K562 (cell line): ENCODE measurements around the gene ANKRD61. TPM values are rescaled to one million over a fixed set of nuclear protein-coding genes. Genes with fewer than 3 reads are reported as not detected.
A peak's percentile ranks its signal among the peaks of the same experiment; 100 is the strongest.

Experiments used
- ARID1B ChIP-seq: fragments of 450-650 bp; IDR thresholded peaks from 2 replicates; pipeline ENCODE4 v1.6.1; 2016; ENCODE audit warnings: antibody characterized with exemption, mild to moderate bottlenecking, inconsistent platforms
- CHCHD3 ChIP-seq: fragments of 250-450 bp; sonication (Bioruptor Pico); IDR thresholded peaks from 2 replicates; pipeline ENCODE4 v2.1.2; 2022; ENCODE audit warnings: mild to moderate bottlenecking
- JUN ChIP-seq, 2 experiments: sonication (generic) in 1 of 2; formaldehyde crosslinking in 1 of 2; IDR thresholded peaks; 2 replicates each; pipeline versions ENCODE4 v1.6.1 to v1.8.0; 2012 to 2022; ENCODE audit warnings: borderline replicate concordance in 2 of 2, mild to moderate bottlenecking in 2 of 2, improper control_type of control experiment in 1 of 2, low read depth in 1 of 2, low read length in 1 of 2, missing genetic modification reagents in 1 of 2
- KAT7 ChIP-seq: sonication (generic); formaldehyde crosslinking; IDR thresholded peaks from 2 replicates; pipeline ENCODE4 v1.8.0; 2022; ENCODE audit warnings: missing genetic modification reagents, mild to moderate bottlenecking, borderline replicate concordance
- KAT8 ChIP-seq: fragments of 450-650 bp; IDR thresholded peaks from 2 replicates; pipeline ENCODE4 v1.6.1; 2016; ENCODE audit warnings: low read depth, mild to moderate bottlenecking
- MYBL2 ChIP-seq, 2 experiments: fragments of 450-650 bp in 1 of 2; sonication (generic) in 1 of 2; formaldehyde crosslinking in 1 of 2; IDR thresholded peaks; 2 replicates each; pipeline versions ENCODE4 v1.6.1 to v1.8.1; 2017 to 2022; ENCODE audit warnings: borderline replicate concordance in 1 of 2, inconsistent platforms in 1 of 2, low read depth in 1 of 2, mild to moderate bottlenecking in 1 of 2, missing genetic modification reagents in 1 of 2, moderate library complexity in 1 of 2
- PURB ChIP-seq: sonication (generic); formaldehyde crosslinking; IDR thresholded peaks from 2 replicates; pipeline ENCODE4 v1.9.0; 2021; ENCODE audit warnings: low read depth, mild to moderate bottlenecking, missing genetic modification reagents
- SIX5 ChIP-seq, 2 experiments: IDR thresholded peaks; 2 replicates each; pipeline ENCODE4 v1.6.1; 2011; ENCODE audit warnings: low read length in 2 of 2, borderline replicate concordance in 1 of 2, low read depth in 1 of 2, mild to moderate bottlenecking in 1 of 2, moderate library complexity in 1 of 2; ENCODE audit not compliant: insufficient read depth in 1 of 2
- TAF1 ChIP-seq: IDR thresholded peaks from 2 replicates; pipeline ENCODE4 v1.6.1; 2011; ENCODE audit warnings: mild to moderate bottlenecking, low read length, moderate library complexity; ENCODE audit not compliant: insufficient read depth, control insufficient read depth, severe bottlenecking; ENCODE audit errors: extremely low read depth
- ZNF717 ChIP-seq: fragments of 250-450 bp; sonication (Bioruptor Pico); IDR thresholded peaks from 2 replicates; pipeline ENCODE4 v1.5.0; 2021
- ZNF766 ChIP-seq: fragments of 200-800 bp; sonication (Bioruptor generic); conservative IDR thresholded peaks from 2 replicates; pipeline ENCODE4 v1.6.1; 2016; ENCODE audit warnings: missing genetic modification characterization, missing compliant biosample characterization
- polyA plus RNA-seq, 8 experiments: library from polyadenylated mRNA; depleted of rRNA in 4 of 8; stranded (reverse) in 5 of 8; unstranded in 3 of 8; fragments of >200 nt; fragmentation: Nextera tagmentation in 2 of 8; fragmentation: Illumina TruSeq in 1 of 8; extraction: Ambion mirVana in 2 of 8; extraction: Trizol in 1 of 8; gene quantifications; 2 replicates each; pipeline versions ENCODE4 v1.2.1 to v1.2.3, GENCODE V29; 2011 to 2014; ENCODE audit warnings: inconsistent platforms in 1 of 8, missing spikeins in 1 of 8
- total RNA-seq, 7 experiments: library from RNA; depleted of rRNA in 6 of 7; stranded (reverse); fragments of >200 nt in 6 of 7; fragmentation: Illumina TruSeq in 2 of 7; extraction: Trizol in 2 of 7; gene quantifications; 2 replicates each; pipeline versions ENCODE4 v1.2.1 to v1.2.3, GENCODE V29; 2011 to 2021; ENCODE audit warnings: low replicate concordance in 1 of 7
- TF ChIP-seq, protein P1 (sequence below): fragments of 450-650 bp; conservative IDR thresholded peaks from 2 replicates; pipeline ENCODE4 v1.6.1; 2016; ENCODE audit warnings: missing genetic modification characterization, low read depth, mild to moderate bottlenecking, missing compliant biosample characterization, moderate library complexity
- TF ChIP-seq, protein P2 (sequence below), 3 experiments: IDR thresholded peaks in 2 of 3; conservative IDR thresholded peaks in 1 of 3; 2 replicates each; pipeline ENCODE4 v1.5.1; 2011 to 2012; ENCODE audit warnings: low read length in 3 of 3, mild to moderate bottlenecking in 3 of 3, control low read depth in 2 of 3, improper control_type of control experiment in 1 of 3, inconsistent platforms in 1 of 3, low read depth in 1 of 3, mixed read lengths in 1 of 3, moderate library complexity in 1 of 3; ENCODE audit not compliant: insufficient read depth in 2 of 3
- TF ChIP-seq, protein P3 (sequence below): sonication (generic); formaldehyde crosslinking; IDR thresholded peaks from 2 replicates; pipeline ENCODE4 v1.8.0; 2023; ENCODE audit warnings: mild to moderate bottlenecking, missing genetic modification reagents
- TF ChIP-seq, protein P4 (sequence below): fragments of 450-650 bp; formaldehyde crosslinking; IDR thresholded peaks from 2 replicates; pipeline ENCODE4 v1.4.0; 2020; ENCODE audit warnings: mild to moderate bottlenecking, moderate library complexity

Gene ANKRD61
- total and polyA plus RNA-seq, 9 of the 15 experiments (the other 6 are each of a cell fraction or from before 2014, with no cell fraction given) = 0.08 to 0.11 (median 0.09) TPM; not detected in 5

DNA sequence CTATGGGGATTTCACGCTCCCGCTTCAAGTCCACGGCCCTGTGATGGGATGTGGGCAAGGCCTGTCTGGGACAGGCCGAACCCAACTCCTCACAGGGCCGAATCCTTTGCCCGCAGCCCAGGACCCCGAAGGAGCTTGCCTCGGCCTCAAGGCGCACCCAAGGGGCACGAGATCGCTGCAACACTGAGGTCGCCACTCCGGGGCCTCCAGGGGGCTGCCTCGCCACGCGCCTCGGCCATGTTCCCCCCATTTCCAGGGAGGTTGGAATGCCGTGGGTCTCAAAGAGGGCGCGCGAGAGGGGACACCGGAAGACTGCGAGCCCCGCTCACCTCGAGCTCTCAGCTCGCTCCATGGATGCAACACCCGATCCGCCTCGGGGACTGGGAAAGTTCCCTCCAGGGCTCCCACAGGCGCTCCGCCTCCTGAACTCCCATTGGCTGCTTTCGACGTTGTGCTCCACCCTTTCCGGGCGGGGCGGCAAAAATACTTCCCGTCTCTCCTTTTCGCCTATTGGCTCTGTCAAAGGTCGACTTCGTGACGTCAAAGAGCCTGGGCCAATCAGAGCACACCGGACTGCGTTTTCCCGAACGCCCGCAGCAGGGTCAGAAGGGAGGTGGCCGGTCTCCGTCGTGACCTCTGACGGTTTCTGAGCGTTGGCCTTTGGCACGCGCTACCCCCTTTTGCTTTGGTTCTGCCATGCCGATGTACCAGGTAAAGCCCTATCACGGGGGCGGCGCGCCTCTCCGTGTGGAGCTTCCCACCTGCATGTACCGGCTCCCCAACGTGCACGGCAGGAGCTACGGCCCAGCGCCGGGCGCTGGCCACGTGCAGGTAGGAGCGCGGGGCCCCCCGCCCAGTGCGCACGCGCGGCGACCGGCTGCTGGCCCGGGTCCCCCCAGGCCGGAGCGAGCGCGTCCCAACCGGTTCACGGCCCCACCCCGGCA is 22.2 kb upstream of the ANKRD61 start, which contains the start of the genes AIMP2 and PMS2 (continued):
- TF ChIP-seq KAT8 (no peak), TAF1 (peak; percentile 85), SIX5 (IDR thresholded peaks at IDR 0.05; ENCODE audit: borderline replicate concordance in 1 of 2, insufficient read depth in 1 of 2, low read depth in 1 of 2, low read length in 2 of 2) (no peak), ZNF717 (CRISPR knock-in tag) (no peak), MYBL2 (IDR thresholded peaks at IDR 0.05; ENCODE audit: low read depth) (peak; percentile 89), MYBL2 (CRISPR knock-in tag; IDR thresholded peaks at IDR 0.05; ENCODE audit: borderline replicate concordance) (no peak), PURB (CRISPR knock-in tag) (no peak), CHCHD3 (0 out of 2 replicates have a peak, but pooled peaks have one; percentile 11), KAT7 (peak; percentile 75; the same call in 1 of the 2 replicates), ARID1B (no peak; the same call in 1 of the 2 replicates), JUN (IDR thresholded peaks at IDR 0.05; ENCODE audit: borderline replicate concordance, low read depth, low read length) (peak; percentile 82; the same call in 1 of the 2 replicates), JUN (CRISPR knock-in tag; IDR thresholded peaks at IDR 0.05; ENCODE audit: borderline replicate concordance) (peak; percentile 84; the same call in 1 of the 2 replicates), ZNF766 (CRISPR knock-in tag) (no peak)
- TF ChIP-seq, protein P1, sequence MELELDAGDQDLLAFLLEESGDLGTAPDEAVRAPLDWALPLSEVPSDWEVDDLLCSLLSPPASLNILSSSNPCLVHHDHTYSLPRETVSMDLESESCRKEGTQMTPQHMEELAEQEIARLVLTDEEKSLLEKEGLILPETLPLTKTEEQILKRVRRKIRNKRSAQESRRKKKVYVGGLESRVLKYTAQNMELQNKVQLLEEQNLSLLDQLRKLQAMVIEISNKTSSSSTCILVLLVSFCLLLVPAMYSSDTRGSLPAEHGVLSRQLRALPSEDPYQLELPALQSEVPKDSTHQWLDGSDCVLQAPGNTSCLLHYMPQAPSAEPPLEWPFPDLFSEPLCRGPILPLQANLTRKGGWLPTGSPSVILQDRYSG (tag) = peak; percentile 84; the same call in 1 of the 2 replicates
- TF ChIP-seq, protein P2, sequence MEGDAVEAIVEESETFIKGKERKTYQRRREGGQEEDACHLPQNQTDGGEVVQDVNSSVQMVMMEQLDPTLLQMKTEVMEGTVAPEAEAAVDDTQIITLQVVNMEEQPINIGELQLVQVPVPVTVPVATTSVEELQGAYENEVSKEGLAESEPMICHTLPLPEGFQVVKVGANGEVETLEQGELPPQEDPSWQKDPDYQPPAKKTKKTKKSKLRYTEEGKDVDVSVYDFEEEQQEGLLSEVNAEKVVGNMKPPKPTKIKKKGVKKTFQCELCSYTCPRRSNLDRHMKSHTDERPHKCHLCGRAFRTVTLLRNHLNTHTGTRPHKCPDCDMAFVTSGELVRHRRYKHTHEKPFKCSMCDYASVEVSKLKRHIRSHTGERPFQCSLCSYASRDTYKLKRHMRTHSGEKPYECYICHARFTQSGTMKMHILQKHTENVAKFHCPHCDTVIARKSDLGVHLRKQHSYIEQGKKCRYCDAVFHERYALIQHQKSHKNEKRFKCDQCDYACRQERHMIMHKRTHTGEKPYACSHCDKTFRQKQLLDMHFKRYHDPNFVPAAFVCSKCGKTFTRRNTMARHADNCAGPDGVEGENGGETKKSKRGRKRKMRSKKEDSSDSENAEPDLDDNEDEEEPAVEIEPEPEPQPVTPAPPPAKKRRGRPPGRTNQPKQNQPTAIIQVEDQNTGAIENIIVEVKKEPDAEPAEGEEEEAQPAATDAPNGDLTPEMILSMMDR (IDR thresholded peaks at IDR 0.05 in 2 of 3, conservative IDR thresholded peaks at IDR 0.05 in 1 of 3; ENCODE audit: insufficient read depth in 2 of 3, low read depth in 1 of 3, low read length in 3 of 3) = peak; percentile 20 to 37 (median 22); a peak in 4 of 6 replicates
- TF ChIP-seq, protein P3, sequence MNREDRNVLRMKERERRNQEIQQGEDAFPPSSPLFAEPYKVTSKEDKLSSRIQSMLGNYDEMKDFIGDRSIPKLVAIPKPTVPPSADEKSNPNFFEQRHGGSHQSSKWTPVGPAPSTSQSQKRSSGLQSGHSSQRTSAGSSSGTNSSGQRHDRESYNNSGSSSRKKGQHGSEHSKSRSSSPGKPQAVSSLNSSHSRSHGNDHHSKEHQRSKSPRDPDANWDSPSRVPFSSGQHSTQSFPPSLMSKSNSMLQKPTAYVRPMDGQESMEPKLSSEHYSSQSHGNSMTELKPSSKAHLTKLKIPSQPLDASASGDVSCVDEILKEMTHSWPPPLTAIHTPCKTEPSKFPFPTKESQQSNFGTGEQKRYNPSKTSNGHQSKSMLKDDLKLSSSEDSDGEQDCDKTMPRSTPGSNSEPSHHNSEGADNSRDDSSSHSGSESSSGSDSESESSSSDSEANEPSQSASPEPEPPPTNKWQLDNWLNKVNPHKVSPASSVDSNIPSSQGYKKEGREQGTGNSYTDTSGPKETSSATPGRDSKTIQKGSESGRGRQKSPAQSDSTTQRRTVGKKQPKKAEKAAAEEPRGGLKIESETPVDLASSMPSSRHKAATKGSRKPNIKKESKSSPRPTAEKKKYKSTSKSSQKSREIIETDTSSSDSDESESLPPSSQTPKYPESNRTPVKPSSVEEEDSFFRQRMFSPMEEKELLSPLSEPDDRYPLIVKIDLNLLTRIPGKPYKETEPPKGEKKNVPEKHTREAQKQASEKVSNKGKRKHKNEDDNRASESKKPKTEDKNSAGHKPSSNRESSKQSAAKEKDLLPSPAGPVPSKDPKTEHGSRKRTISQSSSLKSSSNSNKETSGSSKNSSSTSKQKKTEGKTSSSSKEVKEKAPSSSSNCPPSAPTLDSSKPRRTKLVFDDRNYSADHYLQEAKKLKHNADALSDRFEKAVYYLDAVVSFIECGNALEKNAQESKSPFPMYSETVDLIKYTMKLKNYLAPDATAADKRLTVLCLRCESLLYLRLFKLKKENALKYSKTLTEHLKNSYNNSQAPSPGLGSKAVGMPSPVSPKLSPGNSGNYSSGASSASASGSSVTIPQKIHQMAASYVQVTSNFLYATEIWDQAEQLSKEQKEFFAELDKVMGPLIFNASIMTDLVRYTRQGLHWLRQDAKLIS (CRISPR knock-in tag) = peak; percentile 95; the same call in 1 of the 2 replicates
- TF ChIP-seq, protein P4, sequence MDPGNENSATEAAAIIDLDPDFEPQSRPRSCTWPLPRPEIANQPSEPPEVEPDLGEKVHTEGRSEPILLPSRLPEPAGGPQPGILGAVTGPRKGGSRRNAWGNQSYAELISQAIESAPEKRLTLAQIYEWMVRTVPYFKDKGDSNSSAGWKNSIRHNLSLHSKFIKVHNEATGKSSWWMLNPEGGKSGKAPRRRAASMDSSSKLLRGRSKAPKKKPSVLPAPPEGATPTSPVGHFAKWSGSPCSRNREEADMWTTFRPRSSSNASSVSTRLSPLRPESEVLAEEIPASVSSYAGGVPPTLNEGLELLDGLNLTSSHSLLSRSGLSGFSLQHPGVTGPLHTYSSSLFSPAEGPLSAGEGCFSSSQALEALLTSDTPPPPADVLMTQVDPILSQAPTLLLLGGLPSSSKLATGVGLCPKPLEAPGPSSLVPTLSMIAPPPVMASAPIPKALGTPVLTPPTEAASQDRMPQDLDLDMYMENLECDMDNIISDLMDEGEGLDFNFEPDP = peak; percentile 83; the same call in 1 of the 2 replicates
